ENCODE results near the gene APLN. TPM values are rescaled to one million over a fixed set of nuclear protein-coding genes. Genes with fewer than 3 reads are reported as not detected.

Gene APLN
- total RNA-seq, 1 donor = under 0.01 TPM

DNA sequence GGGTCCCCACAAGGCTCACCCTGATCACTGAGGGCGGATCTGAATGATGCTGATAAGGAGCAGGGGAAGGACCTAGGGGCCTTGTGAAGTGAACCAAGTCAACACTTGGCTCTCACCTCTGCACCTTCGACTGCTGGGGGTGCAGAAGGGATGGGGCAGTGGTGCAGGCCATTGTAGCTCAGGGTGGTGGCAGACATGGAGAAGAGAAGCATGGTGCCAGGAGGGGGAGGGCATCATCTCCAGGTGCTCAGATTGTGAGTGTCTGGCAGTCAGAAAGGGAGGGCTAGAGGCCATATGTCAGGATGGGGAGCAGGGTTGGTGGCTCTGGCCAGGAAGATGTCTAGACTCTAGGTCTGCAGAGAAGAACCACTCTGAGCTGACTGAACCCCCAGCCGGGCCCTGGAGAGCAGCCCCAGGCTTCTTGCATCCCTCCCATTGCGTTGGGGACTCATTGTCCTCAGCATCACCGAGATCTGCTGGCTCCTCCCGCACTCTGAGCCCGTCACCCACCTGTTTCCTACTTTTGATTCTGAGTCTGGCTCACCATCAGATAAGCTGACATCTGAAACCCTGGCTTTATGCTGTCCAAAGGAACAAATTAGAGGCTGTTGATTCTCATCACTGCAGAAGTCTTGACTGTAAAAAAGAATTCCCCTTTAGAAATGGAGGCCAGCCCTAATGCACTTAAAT lies 3.8 kb downstream of the APLN start:
- TF ChIP-seq, protein P1, sequence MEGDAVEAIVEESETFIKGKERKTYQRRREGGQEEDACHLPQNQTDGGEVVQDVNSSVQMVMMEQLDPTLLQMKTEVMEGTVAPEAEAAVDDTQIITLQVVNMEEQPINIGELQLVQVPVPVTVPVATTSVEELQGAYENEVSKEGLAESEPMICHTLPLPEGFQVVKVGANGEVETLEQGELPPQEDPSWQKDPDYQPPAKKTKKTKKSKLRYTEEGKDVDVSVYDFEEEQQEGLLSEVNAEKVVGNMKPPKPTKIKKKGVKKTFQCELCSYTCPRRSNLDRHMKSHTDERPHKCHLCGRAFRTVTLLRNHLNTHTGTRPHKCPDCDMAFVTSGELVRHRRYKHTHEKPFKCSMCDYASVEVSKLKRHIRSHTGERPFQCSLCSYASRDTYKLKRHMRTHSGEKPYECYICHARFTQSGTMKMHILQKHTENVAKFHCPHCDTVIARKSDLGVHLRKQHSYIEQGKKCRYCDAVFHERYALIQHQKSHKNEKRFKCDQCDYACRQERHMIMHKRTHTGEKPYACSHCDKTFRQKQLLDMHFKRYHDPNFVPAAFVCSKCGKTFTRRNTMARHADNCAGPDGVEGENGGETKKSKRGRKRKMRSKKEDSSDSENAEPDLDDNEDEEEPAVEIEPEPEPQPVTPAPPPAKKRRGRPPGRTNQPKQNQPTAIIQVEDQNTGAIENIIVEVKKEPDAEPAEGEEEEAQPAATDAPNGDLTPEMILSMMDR (IDR thresholded peaks at IDR 0.05; ENCODE audit: insufficient read depth, low read depth, low read length) = no peak
- H3K4me3 ChIP-seq (ENCODE audit: low read depth, low read length) = no peak overlapping the region
- DNase-seq (ENCODE audit: low read depth) = no peak

DNA sequence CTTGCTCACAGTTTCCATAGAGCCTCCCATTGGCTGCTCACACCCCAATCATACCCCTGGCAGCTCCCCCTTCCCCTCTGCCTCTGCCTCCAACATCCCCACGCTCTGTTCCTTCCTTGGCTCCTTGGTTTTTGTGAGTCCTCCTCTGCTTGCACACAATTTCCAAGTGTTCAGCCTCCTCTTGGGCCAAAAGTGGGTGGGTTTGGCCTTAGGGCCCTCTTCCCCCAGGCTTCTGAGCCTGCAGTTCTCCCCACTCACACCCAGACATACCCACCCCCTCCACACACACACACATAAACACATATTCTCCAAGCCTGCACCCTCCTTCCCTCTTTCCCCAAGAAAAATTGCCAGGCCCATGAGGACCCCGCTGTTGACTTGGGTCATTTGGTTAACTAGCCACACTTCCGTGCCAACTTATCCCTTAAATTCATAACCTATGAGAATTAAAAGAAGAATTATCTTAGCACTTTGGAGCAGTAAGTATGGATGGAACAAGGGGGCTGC lies 4.5 kb downstream of the APLN start:
- no peak overlapping the region for H3K4me3 ChIP-seq (ENCODE audit: low read depth, low read length)
- DNase-seq (ENCODE audit: low read depth) = no peak
- TF ChIP-seq, protein P1 (IDR thresholded peaks at IDR 0.05; ENCODE audit: insufficient read depth, low read depth, low read length) = no peak

DNA sequence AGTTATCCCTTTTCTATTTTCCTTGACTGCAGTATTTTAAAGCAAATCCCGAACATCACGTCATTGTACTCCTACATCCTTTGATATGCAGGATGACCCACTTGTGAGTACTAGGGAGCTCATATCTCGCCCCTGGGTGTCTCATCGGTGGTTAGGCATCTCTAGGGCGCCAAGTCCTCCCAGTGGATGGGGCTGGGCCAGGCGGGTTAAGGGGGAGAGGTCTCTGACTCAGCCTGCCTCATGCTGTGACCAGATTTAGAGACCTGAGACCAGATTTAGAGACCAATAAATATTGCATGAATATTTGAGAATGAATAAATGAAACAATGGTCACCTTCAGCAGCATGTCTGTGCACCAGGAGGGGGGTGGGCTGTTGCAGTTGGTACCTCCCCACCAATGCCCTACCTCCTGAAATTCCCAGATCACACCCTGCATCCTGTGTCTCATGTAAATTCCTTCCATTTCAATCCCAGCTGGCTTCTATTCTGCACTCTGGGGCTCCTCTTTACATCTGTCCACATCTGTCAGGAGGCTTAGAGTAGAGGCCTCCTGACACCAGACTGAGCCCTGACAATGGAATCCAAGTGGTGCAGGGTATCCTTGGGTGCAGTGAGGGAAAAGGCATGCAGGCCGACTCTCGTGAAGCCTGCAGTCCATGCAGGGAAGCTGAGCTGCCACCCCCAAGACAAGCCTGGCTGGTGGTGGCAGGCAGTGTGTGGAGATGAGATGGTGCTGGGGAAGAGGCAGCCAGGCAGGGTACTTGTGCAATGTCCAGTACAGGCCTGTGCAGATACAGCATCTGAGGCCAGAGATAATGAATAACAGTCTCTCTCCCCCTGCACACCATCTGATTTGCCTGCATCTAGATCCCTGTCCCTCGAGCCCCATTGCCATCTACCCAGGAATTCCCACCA lies 5.2 kb downstream of the APLN start:
- TF ChIP-seq, protein P1 (IDR thresholded peaks at IDR 0.05; ENCODE audit: insufficient read depth, low read depth, low read length) = no peak
- no peak overlapping the region for H3K4me3 ChIP-seq (ENCODE audit: low read depth, low read length)
- DNase-seq (ENCODE audit: low read depth) = no peak

DNA sequence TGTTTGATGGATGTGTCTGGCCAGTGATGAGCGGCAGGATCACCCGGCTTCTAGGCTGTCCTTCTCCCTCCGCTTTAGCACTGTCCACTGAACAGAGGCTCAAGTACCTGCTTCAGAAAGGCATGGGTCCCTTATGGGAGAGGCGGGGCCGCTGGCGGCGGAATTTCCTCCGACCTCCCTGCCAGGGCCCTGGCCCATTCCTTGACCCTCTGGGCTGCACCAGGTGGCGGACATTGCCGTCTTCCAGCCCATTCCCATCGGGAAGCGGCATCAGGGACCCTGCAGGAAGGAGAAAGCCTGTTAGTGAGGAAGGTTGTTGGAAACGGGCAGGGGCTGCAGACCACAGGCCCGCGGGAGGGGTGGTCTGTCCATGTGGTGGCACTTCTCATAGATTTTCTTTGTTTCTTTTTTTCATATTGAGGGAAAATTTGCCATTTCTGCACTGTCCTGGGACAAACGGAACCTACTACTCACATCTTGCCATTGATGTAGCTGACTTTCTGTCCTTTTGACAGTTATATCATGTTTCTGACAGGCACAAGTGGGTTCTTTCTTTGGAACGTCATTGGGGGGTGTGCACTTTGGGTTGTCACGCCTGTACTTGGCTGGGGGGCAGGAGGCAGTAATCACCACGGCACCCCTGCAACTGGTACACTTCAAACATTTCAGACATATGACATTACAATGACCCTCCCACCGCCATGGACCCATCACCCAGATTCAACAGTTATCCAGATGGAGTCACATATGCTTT lies 6.1 kb downstream of the APLN start:
- no peak overlapping the region for H3K4me3 ChIP-seq (ENCODE audit: low read depth, low read length)
- no peak for DNase-seq (ENCODE audit: low read depth)
- TF ChIP-seq, protein P1 (IDR thresholded peaks at IDR 0.05; ENCODE audit: insufficient read depth, low read depth, low read length) = no peak

DNA sequence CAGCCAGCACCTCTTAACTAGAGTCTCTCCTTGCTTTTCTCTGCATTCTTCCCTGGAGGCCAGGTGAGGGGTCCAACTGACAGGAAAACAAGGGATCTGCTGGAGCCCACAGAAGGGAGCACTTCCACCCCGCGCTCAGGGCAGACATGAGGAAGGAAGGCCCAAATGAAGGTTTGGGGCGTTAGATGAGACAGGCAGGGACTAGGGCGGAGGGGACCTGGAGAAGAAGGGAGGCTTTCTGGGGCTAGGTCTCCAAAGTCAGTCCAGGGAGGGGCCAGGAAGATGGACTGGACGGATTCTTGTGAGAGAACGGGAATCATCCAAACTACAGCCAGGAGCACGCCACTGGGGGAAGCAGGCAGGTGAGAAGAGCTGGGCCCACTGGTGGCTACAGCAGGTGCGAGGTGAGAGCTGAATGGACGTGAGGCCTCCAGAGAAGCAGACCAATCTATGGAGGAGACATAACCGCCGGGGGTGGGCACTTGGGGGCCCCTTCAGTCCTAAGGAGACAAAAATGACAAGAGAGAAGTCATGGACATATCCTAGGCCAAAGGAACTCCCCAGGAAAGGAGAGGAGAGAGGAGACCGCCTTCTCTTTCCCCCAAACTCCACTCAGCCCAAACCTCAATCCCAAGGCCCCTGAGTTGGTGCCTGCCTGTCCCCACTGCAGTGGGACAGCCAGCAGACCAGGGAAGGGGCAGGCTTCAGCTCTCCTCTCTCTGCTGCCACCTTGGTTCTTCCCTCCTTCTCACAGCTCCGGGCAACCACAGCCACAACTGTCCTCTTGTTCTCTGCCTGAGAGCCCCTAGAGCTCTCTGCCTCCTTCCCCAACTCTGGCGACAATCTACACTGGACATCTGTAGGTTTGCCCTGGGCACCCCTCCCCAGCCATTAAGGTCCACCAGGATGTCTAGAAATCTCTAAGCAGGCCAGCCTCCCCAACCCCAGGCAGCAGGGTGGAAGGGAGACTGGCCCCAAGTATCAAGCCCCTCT lies 7.0 kb downstream of the APLN start:
- H3K4me3 ChIP-seq (ENCODE audit: low read depth, low read length) = no peak overlapping the region
- no peak for DNase-seq (ENCODE audit: low read depth)
- TF ChIP-seq, protein P1 (IDR thresholded peaks at IDR 0.05; ENCODE audit: insufficient read depth, low read depth, low read length) = no peak
